ENCODE measurements around the gene MED13L. TPM values are rescaled to one million over a fixed set of nuclear protein-coding genes. Genes with fewer than 3 reads are reported as not detected.

Gene MED13L
- 100 to 1,000 TPM; 153 to 251 (median 194) TPM for total RNA-seq

DNA sequence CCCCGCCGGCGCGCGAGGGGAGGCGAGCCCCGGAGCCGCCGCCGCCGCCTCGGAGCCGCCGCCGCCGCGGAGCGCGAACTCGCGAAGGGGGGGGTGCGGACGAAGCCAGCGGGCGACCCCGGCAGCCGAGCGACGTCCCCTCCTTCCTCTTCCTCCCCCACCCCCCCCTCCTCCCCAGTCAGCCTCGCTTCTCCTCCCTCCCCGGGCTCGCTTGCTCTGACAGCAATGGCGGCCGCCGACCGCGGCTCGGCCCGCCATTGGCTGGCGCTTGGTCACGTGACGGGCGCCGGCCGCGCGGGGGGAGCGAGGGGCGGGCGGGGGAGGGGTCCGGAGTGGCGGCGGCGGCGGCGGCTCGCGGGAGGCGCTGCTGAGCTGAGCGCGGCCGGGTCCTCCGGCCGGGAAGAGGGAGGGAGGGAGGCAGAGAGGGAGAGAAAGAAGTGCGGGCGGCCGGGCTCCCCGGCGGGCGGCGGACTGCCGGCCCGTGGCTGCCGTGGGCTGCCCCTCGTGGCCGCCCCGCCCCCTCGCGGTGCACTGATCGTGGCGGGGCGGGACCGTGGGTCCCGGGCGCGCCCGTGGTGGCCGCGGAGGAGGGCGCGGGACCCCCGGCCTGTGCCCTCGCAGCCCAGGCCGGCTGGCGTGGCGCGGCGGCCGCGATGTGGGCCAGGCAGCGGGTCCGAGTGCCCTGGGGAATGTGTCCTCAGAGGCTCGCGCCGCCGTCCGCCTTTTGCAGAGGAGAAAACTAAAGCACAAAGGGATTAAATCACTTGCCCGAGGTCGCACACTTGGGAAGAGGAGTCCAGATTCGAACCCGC is at the start of gene MED13L:
Gene MED13L (minus strand): TSS at position 227 of the 812 bp plus-strand sequence. CDS start 562 bp downstream, outside the sequence.
- DNase-seq (ENCODE audit: low spot score) (peak; percentile 49), ATAC-seq (ENCODE audit: low FRiP score) (peak; percentile 91)
- TF ChIP-seq, protein P1, sequence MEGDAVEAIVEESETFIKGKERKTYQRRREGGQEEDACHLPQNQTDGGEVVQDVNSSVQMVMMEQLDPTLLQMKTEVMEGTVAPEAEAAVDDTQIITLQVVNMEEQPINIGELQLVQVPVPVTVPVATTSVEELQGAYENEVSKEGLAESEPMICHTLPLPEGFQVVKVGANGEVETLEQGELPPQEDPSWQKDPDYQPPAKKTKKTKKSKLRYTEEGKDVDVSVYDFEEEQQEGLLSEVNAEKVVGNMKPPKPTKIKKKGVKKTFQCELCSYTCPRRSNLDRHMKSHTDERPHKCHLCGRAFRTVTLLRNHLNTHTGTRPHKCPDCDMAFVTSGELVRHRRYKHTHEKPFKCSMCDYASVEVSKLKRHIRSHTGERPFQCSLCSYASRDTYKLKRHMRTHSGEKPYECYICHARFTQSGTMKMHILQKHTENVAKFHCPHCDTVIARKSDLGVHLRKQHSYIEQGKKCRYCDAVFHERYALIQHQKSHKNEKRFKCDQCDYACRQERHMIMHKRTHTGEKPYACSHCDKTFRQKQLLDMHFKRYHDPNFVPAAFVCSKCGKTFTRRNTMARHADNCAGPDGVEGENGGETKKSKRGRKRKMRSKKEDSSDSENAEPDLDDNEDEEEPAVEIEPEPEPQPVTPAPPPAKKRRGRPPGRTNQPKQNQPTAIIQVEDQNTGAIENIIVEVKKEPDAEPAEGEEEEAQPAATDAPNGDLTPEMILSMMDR (IDR thresholded peaks at IDR 0.05) = peak in 1 of 3 donors; percentile 7

- no peak for ATAC-seq (ENCODE audit: low FRiP score)
These were observed 47.8 kb upstream of the MED13L start for GRCh38 chr12:116325336-116325664.

GRCh38 chr12:116324654-116325335 is 47.3 kb upstream of the MED13L start:
- DNase-seq (ENCODE audit: low spot score) (no peak), ATAC-seq (ENCODE audit: low FRiP score) (no peak)
- TF ChIP-seq, protein P1 (IDR thresholded peaks at IDR 0.05) = no peak

More at GRCh38 chr12:116325336-116325664, 47.8 kb upstream of the MED13L start:
- TF ChIP-seq, protein P1 (IDR thresholded peaks at IDR 0.05) = no peak
- no peak for DNase-seq (ENCODE audit: low spot score)

DNA sequence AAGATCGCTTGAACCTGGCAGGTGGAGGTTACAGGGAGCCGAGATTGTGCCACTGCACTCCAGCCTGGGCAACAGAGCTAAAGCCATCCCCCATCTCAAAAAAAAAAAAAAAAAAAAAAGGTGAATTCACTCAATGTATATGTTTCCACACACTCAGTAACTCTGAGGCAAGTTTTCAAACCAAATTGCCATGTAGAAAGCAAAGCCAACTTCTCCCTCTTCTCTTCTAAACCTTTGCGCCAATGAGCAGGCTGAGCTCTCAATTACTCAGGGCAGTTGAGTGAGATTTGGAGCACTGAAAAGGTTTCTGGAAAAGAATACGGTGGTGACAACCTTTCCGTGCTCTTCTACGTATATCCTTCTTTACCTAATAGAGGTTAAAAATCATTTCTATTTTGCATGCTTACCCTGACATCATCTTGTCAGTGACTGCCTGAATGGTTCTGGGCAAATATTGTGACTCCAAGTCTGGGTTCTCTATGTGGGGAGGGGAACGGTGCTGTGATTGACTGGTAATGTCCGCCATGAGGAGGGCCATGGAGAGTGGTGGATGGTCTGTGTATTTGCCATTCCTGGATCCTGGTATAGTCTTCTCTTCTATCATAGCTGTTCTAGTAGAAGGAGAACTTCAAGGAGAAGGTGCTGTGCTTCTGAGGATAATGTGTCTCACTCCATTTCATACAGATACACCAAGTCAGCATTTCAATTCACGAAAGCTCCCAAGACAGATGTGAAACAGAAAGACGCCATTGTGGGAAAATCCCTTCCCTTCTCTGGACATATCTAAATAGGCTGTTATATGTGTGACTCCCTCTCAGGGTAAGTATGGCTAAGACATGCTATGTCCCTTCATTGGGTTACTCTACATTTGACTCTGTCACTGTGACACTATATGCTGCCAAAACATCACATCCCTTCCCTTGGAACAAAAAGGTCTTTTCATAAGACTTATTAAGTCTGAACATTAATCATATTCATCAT is 46.2 kb upstream of the MED13L start:
- DNase-seq (ENCODE audit: low spot score) = no peak
- TF ChIP-seq, protein P1 (IDR thresholded peaks at IDR 0.05) = no peak
- no peak for ATAC-seq (ENCODE audit: low FRiP score)

GRCh38 chr12:116321913-116322312 is 44.4 kb upstream of the MED13L start:
- TF ChIP-seq, protein P1 (IDR thresholded peaks at IDR 0.05) = no peak
- DNase-seq (ENCODE audit: low spot score) = no peak
- no peak for ATAC-seq (ENCODE audit: low FRiP score)

- TF ChIP-seq, protein P1 (IDR thresholded peaks at IDR 0.05) = no peak
- DNase-seq (ENCODE audit: low spot score) = no peak
- ATAC-seq (ENCODE audit: low FRiP score) = no peak
These were observed 43.3 kb upstream of the MED13L start for GRCh38 chr12:116320791-116321217.

Measured in omental fat pad (tissue), 4 donors.